Endodermal cell (in vitro differentiated cells): Measurements from ENCODE around the gene ZNF443. TPM values are rescaled to one million over a fixed set of nuclear protein-coding genes. Genes with fewer than 3 reads are reported as not detected.
A peak's percentile ranks its signal among the peaks of the same experiment; 100 is the strongest.
"Not testable (repeated sequence)": the region's sequence is repeated elsewhere in the genome, so short reads cannot be mapped to it uniquely, and the experiment has no call there.

ENCODE experiments used
- DNase-seq: peaks from one replicate; pipeline ENCODE4 v3.0.0-alpha.2; 2017
- H3K27ac ChIP-seq: 2 replicates; pipeline ENCODE4 v1.5.1; 2013; ENCODE audit warnings: mild to moderate bottlenecking, low read depth, low read length, moderate library complexity
- H3K27me3 ChIP-seq: 2 replicates; pipeline ENCODE4 v1.6.1; 2013; ENCODE audit warnings: mild to moderate bottlenecking, low read length, moderate library complexity; ENCODE audit not compliant: insufficient read depth, control insufficient read depth, poor library complexity, severe bottlenecking
- H3K36me3 ChIP-seq: 2 replicates; pipeline ENCODE4 v1.7.0; 2013; ENCODE audit warnings: mild to moderate bottlenecking, low read length, moderate library complexity; ENCODE audit not compliant: control insufficient read depth, insufficient read depth
- H3K4me1 ChIP-seq: one replicate; pipeline ENCODE4 v1.7.0; 2013; ENCODE audit warnings: low read length; ENCODE audit not compliant: control insufficient read depth, insufficient read depth
- H3K4me3 ChIP-seq: 2 replicates; pipeline ENCODE4 v1.5.1; 2013; ENCODE audit warnings: mild to moderate bottlenecking, low read length, moderate library complexity
- H3K9ac ChIP-seq: 2 replicates; pipeline ENCODE4 v1.6.1; 2013; ENCODE audit warnings: mild to moderate bottlenecking, low read length, moderate library complexity; ENCODE audit not compliant: poor library complexity, severe bottlenecking; ENCODE audit errors: extremely low read depth
- H3K9me3 ChIP-seq: 2 replicates; pipeline ENCODE4 v1.6.1; 2013; ENCODE audit warnings: mild to moderate bottlenecking, low read length, moderate library complexity; ENCODE audit not compliant: control insufficient read depth
- H3K27ac Mint-ChIP-seq: 2 replicates; pipeline ENCODE4 v1.8.0; 2020; ENCODE audit warnings: mixed read lengths
- H3K27me3 Mint-ChIP-seq: 2 replicates; pipeline ENCODE4 v1.8.0; 2021; ENCODE audit warnings: mild to moderate bottlenecking, mixed read lengths; ENCODE audit not compliant: insufficient read depth
- H3K36me3 Mint-ChIP-seq: 2 replicates; pipeline ENCODE4 v1.8.0; 2020; ENCODE audit warnings: low read depth, mixed read lengths
- H3K4me1 Mint-ChIP-seq: 2 replicates; pipeline ENCODE4 v1.8.0; 2020; ENCODE audit warnings: mixed read lengths
- H3K4me3 Mint-ChIP-seq: 2 replicates; pipeline ENCODE4 v1.8.0; 2020; ENCODE audit warnings: mild to moderate bottlenecking, moderate library complexity, mixed read lengths
- H3K9me3 Mint-ChIP-seq: 2 replicates; pipeline ENCODE4 v1.8.0; 2020; ENCODE audit warnings: mild to moderate bottlenecking, mixed read lengths
- CTCF ChIP-seq: fragments of 200-600 bp; sonication (generic); conservative IDR thresholded peaks from 2 replicates; pipeline ENCODE4 v1.5.0; 2021; ENCODE audit warnings: antibody characterized with exemption, mild to moderate bottlenecking
- WGBS, 2 experiments: methylation state at CpG; one replicate each; pipeline versions ENCODE4 v1.1.5 to v1.1.7; 2013; ENCODE audit warnings: missing lambda C conversion rate in 2 of 2, mixed read lengths in 1 of 2; ENCODE audit not compliant: insufficient coverage in 1 of 2, insufficient read length in 1 of 2; 5-methylcytosine and 5-hydroxymethylcytosine counted together
- long read RNA-seq, 4 experiments: library from polyadenylated mRNA in 2 of 4; library from RNA in 1 of 4; library from capped mRNA in 1 of 4; stranded (forward) in 3 of 4; unstranded in 1 of 4; transcript quantifications; one replicate each; pipeline ENCODE4 v2.0.0, GENCODE V29; 2020 to 2021; ENCODE audit warnings: inconsistent platforms in 1 of 4
- polyA plus RNA-seq, 2 experiments: library from polyadenylated mRNA; stranded (reverse); fragments of 50-300 nt; gene quantifications; one replicate each; pipeline ENCODE4 v1.2.3, GENCODE V29; 2013
- total RNA-seq, 2 donors: library from RNA; stranded (reverse); fragmentation: NEBNext Ultra II Directional in 1 of 2; extraction: Animal tissue kit (Norgen Biotek cat#: 25700) in 1 of 2; gene quantifications; 2 replicates in 1 of 2; 3 replicates in 1 of 2; pipeline ENCODE4 v1.2.1, GENCODE V29; 2021

The ZNF443 gene
- total RNA-seq: 10 to 100 TPM; 14.3 to 18.6 TPM
- 6.6 TPM for polyA plus RNA-seq (2013, experiment 1 of 2)
- polyA plus RNA-seq (2013, experiment 2 of 2): 7.2 TPM
- long read RNA-seq, experiment 1, partial matches to known transcripts: 0 of 2 reads
- long read RNA-seq, experiment 1, other reads (novel, unspliced or antisense): 2 of 2 reads
- long read RNA-seq, experiment 2, transcript ZNF443-201 (4 exons, 2,663 nt): major isoform, 12 of 15 reads
- long read RNA-seq, experiment 2, partial matches to known transcripts: 2 of 15 reads
- long read RNA-seq, experiment 2, other reads (novel, unspliced or antisense): 1 of 15 reads
- long read RNA-seq, experiment 3, transcript ZNF443-201 (4 exons, 2,663 nt): major isoform, 76 of 81 reads
- long read RNA-seq, experiment 3, partial matches to known transcripts: 0 of 81 reads
- long read RNA-seq, experiment 3, other reads (novel, unspliced or antisense): 5 of 81 reads
- long read RNA-seq, experiment 4, transcript ZNF443-201 (4 exons, 2,663 nt): major isoform, 22 of 25 reads
- long read RNA-seq, experiment 4, partial matches to known transcripts: 0 of 25 reads
- long read RNA-seq, experiment 4, other reads (novel, unspliced or antisense): 3 of 25 reads

- DNase-seq: peak; percentile 100
- H3K4me3 Mint-ChIP-seq: peak within 1 kb of the TSS; percentile 95
- H3K9me3 ChIP-seq: peaks cover 24% of the 10 kb centered on the region
- peaks cover 47% of the 10 kb centered on the region for H3K9me3 Mint-ChIP-seq
- H3K27ac Mint-ChIP-seq: peak within 1 kb of the TSS; percentile 99
- peak; percentile 28 for TF ChIP-seq CTCF
- peak within 1 kb of the TSS; percentile 92 for H3K27ac ChIP-seq
- H3K27me3 ChIP-seq: no peaks in the 10 kb centered on the region
- H3K27me3 Mint-ChIP-seq: peaks cover 6% of the 10 kb centered on the region
- H3K4me3 ChIP-seq: peak within 1 kb of the TSS; percentile 88
- peak within 1 kb of the TSS; percentile 89 for H3K9ac ChIP-seq
- H3K4me1 ChIP-seq: no peaks in the 10 kb centered on the region
- peaks cover 18% of the 10 kb centered on the region for H3K36me3 Mint-ChIP-seq
- WGBS, 2 experiments: 0% methylated on average over 18 to 52 of the region's 59 CpGs
- peaks cover 8% of the 10 kb centered on the region for H3K36me3 ChIP-seq
- no peaks in the 10 kb centered on the region for H3K4me1 Mint-ChIP-seq
Measured at GRCh38 chr19:12440541-12441316, at the start of gene ZNF443. Gene ZNF443 (minus strand): TSS chr19:12441021. CDS start chr19:12440914, 107 bp downstream.

- H3K9me3 ChIP-seq, H3K27me3 ChIP-seq, H3K4me1 Mint-ChIP-seq, H3K4me3 ChIP-seq, H3K36me3 ChIP-seq, H3K9ac ChIP-seq, H3K4me1 ChIP-seq, H3K27ac ChIP-seq, H3K36me3 Mint-ChIP-seq, H3K27me3 Mint-ChIP-seq, H3K4me3 Mint-ChIP-seq, DNase-seq, H3K27ac Mint-ChIP-seq, H3K9me3 Mint-ChIP-seq: not testable (repeated sequence)
- WGBS, 2 experiments: 91 to 100% methylated on average over 1 of the region's 1 CpG
Measured at GRCh38 chr19:12486265-12486783, 45.5 kb upstream of the ZNF443 start.

- H3K9me3 ChIP-seq: no peaks in the 10 kb centered on the region
- Mint-ChIP-seq H3K4me3 (peak overlapping the region; percentile 86), H3K27me3 (peaks cover 5% of the 10 kb centered on the region), H3K4me1 (peaks cover 8% of the 10 kb centered on the region), H3K9me3 (no peaks in the 10 kb centered on the region), H3K36me3 (no peaks in the 10 kb centered on the region), H3K27ac (peak overlapping the region; percentile 97)
- H3K36me3 ChIP-seq: no peaks in the 10 kb centered on the region
- H3K27me3 ChIP-seq: no peaks in the 10 kb centered on the region
- WGBS, 2 experiments: 62 to 68% methylated on average over 2 to 3 of the region's 3 CpGs
- peak; percentile 40 for DNase-seq
- H3K9ac ChIP-seq: no peak overlapping the region
- peak overlapping the region; percentile 92 for H3K27ac ChIP-seq
- no peaks in the 10 kb centered on the region for H3K4me1 ChIP-seq
- no peak for TF ChIP-seq CTCF
- H3K4me3 ChIP-seq: peak overlapping the region; percentile 95
Measured at GRCh38 chr19:12485571-12485970, 44.8 kb upstream of the ZNF443 start.
